Spleen (tissue), 11 donors: ENCODE results near the gene RIMBP2. TPM values are rescaled to one million over a fixed set of nuclear protein-coding genes. Genes with fewer than 3 reads are reported as not detected.
A peak's percentile ranks its signal among the peaks of the same experiment; 100 is the strongest.

Source experiments
- DNase-seq: peaks from one replicate; pipeline ENCODE4 v3.0.0-alpha.2; 2020
- H3K27ac ChIP-seq, 8 donors: fragments of 200-600 bp; sonication (generic) in 7 of 8; 1 replicate in 4 of 8; 2 replicates in 4 of 8; pipeline versions ENCODE4 v1.5.0 to v1.8.0; 2016 to 2021; ENCODE audit warnings: inconsistent platforms in 4 of 8, mild to moderate bottlenecking in 4 of 8, moderate library complexity in 1 of 8
- H3K27me3 ChIP-seq, 7 donors: fragments of 200-600 bp; sonication (generic) in 6 of 7; replicated peaks in 1 of 7; 1 replicate in 4 of 7; 2 replicates in 3 of 7; pipeline versions ENCODE4 v1.5.0 to v1.8.0; 2016 to 2021; ENCODE audit warnings: inconsistent platforms in 3 of 7, mild to moderate bottlenecking in 1 of 7
- H3K36me3 ChIP-seq, 6 donors: fragments of 200-600 bp; sonication (generic) in 5 of 6; 1 replicate in 4 of 6; 2 replicates in 2 of 6; pipeline versions ENCODE4 v1.5.0 to v1.8.0; 2016 to 2021; ENCODE audit warnings: inconsistent platforms in 2 of 6
- H3K4me1 ChIP-seq, 6 donors: fragments of 200-600 bp; sonication (generic) in 5 of 6; 1 replicate in 3 of 6; 2 replicates in 3 of 6; pipeline versions ENCODE4 v1.5.0 to v1.8.0; 2016 to 2021; ENCODE audit warnings: inconsistent platforms in 3 of 6
- H3K4me3 ChIP-seq, 8 donors: fragments of 200-600 bp; sonication (generic) in 7 of 8; 1 replicate in 4 of 8; 2 replicates in 4 of 8; pipeline versions ENCODE4 v1.5.0 to v1.8.0; 2016 to 2021; ENCODE audit warnings: inconsistent platforms in 4 of 8, mild to moderate bottlenecking in 4 of 8, moderate library complexity in 2 of 8
- H3K9me3 ChIP-seq, 8 donors: fragments of 200-600 bp; sonication (generic) in 7 of 8; 1 replicate in 4 of 8; 2 replicates in 4 of 8; pipeline versions ENCODE4 v1.5.0 to v1.8.0; 2016 to 2021; ENCODE audit warnings: inconsistent platforms in 4 of 8
- CTCF ChIP-seq, 11 experiments: fragments of 200-600 bp in 7 of 11; fragments of 450-650 bp in 4 of 11; sonication (generic) in 4 of 11; IDR thresholded peaks in 8 of 11; conservative IDR thresholded peaks in 3 of 11; 1 replicate in 7 of 11; 2 replicates in 4 of 11; pipeline versions ENCODE4 v1.4.0 to v1.8.0; 2016 to 2021; ENCODE audit warnings: antibody characterized with exemption in 11 of 11, inconsistent platforms in 4 of 11, mild to moderate bottlenecking in 1 of 11
- POLR2A ChIP-seq, 3 donors: fragments of 450-650 bp; IDR thresholded peaks; one replicate each; pipeline ENCODE4 v1.5.1; 2017; ENCODE audit warnings: antibody characterized with exemption in 3 of 3, mild to moderate bottlenecking in 1 of 3
- POLR2AphosphoS5 ChIP-seq, 3 donors: sonication (generic); formaldehyde crosslinking; IDR thresholded peaks; one replicate each; pipeline ENCODE4 v1.5.1; 2017; ENCODE audit warnings: antibody characterized with exemption in 3 of 3
- WGBS, 5 donors: extraction: QIAGEN DNeasy Blood & Tissue Kit in 3 of 5; methylation state at CpG; one replicate each; pipeline versions ENCODE4 v1.1.5 to v1.1.7; 2013 to 2018; 5-methylcytosine and 5-hydroxymethylcytosine counted together
- intact Hi-C: fragments of 100-400 bp; cut with DNase I; formaldehyde crosslinking; loops from one replicate; pipeline ENCODE4 v1.15.0; 2023; ENCODE audit warnings: low total_unique reads
- polyA plus RNA-seq, 3 donors: library from polyadenylated mRNA; stranded (reverse); fragments of 200-250 nt; gene quantifications; one replicate each; pipeline ENCODE4 v1.2.1, GENCODE V29; 2013
- total RNA-seq, 7 donors: library from RNA; depleted of rRNA in 3 of 7; stranded (reverse); fragments of >200 nt in 3 of 7; fragmentation: NEBNext Ultra II Directional in 4 of 7; extraction: Animal tissue kit (Norgen Biotek cat#: 25700) in 4 of 7; gene quantifications; one replicate each; pipeline versions ENCODE4 v1.1.0 to v1.2.1, GENCODE V29; 2016 to 2021
- donor health status: healthy with polysubstance abuse.
- donor health status: DM: no; HTN: no; CAD: no; lungs with moderate emphysema.
- donor health status: DM: no; HTN: no; CAD: no.
- donor health status: Bipolar disorder and iron deficiency.
- donor health status: healthy.
- donor health status: DM: no; HTN: no; CAD: no.
- donor health status: DM: yes; HTN: yes; CAD: no.

Gene RIMBP2
- total and polyA plus RNA-seq, 10 donors = 0.05 to 5.2 (median 0.95) TPM

- Histone ChIP-seq H3K27me3 (peaks cover 0 to 77% (median 30%) of the 10 kb centered on the region in 7 donors), H3K36me3 (no peaks in the 10 kb centered on the region), H3K9me3 (peaks cover 0 to 12% (median 0%) of the 10 kb centered on the region in 8 donors), H3K4me1 (peaks cover 0 to 34% (median 16%) of the 10 kb centered on the region in 6 donors), H3K27ac (no peak overlapping the region), H3K4me3 (peak overlapping the region in 7 of 8 donors; percentile 16 to 58 (median 29))
- 1 to 8% (median 6%) methylated on average over 10 to 20 of the region's 20 CpGs for WGBS, 5 donors
- intact Hi-C loops = no loop called here
- DNase-seq = no peak
- no peak for TF ChIP-seq POLR2AphosphoS5 (IDR thresholded peaks at IDR 0.05)
- no peak for TF ChIP-seq CTCF (IDR thresholded peaks at IDR 0.05 in 8 of 11, conservative IDR thresholded peaks at IDR 0.05 in 3 of 11)
- TF ChIP-seq POLR2A (IDR thresholded peaks at IDR 0.05) = no peak
These were observed 2.0 kb downstream of the RIMBP2 start for GRCh38 chr12:130714091-130714590.

- H3K9me3 ChIP-seq = peaks cover 0 to 12% (median 0%) of the 10 kb centered on the region in 8 donors
- TF ChIP-seq POLR2A (IDR thresholded peaks at IDR 0.05) (no peak), CTCF (IDR thresholded peaks at IDR 0.05 in 8 of 11, conservative IDR thresholded peaks at IDR 0.05 in 3 of 11) (no peak), POLR2AphosphoS5 (IDR thresholded peaks at IDR 0.05) (no peak)
- H3K36me3 ChIP-seq = no peaks in the 10 kb centered on the region
- 0 to 44% (median 34%) methylated on average over 1 to 18 of the region's 18 CpGs for WGBS, 5 donors
- H3K27ac ChIP-seq = no peak overlapping the region
- intact Hi-C loops = no loop called here
- peak; percentile 52 for DNase-seq
- peaks cover 0 to 34% (median 16%) of the 10 kb centered on the region in 6 donors for H3K4me1 ChIP-seq
- H3K4me3 ChIP-seq = peak overlapping the region in 4 of 8 donors; percentile 26 to 58 (median 40)
- H3K27me3 ChIP-seq = peaks cover 0 to 74% (median 30%) of the 10 kb centered on the region in 7 donors
These were observed 2.5 kb downstream of the RIMBP2 start for GRCh38 chr12:130713581-130713991.

GRCh38 chr12:130712346-130713065 lies 3.6 kb downstream of the RIMBP2 start:
- no peak for TF ChIP-seq POLR2A (IDR thresholded peaks at IDR 0.05)
- no peak for TF ChIP-seq POLR2AphosphoS5 (IDR thresholded peaks at IDR 0.05)
- no peak for TF ChIP-seq CTCF (IDR thresholded peaks at IDR 0.05 in 8 of 11, conservative IDR thresholded peaks at IDR 0.05 in 3 of 11)
- Histone ChIP-seq H3K27ac (no peak overlapping the region), H3K27me3 (peaks cover 0 to 63% (median 30%) of the 10 kb centered on the region in 7 donors), H3K4me1 (peaks cover 0 to 34% (median 16%) of the 10 kb centered on the region in 6 donors), H3K4me3 (no peak overlapping the region), H3K9me3 (peaks cover 0 to 4% (median 0%) of the 10 kb centered on the region in 8 donors), H3K36me3 (no peaks in the 10 kb centered on the region)
- intact Hi-C loops = no loop called here
- peak; percentile 34 for DNase-seq
- WGBS, 5 donors = 74 to 94% (median 82%) methylated on average over 20 of the region's 20 CpGs

- Histone ChIP-seq H3K27me3 (peaks cover 0 to 56% (median 29%) of the 10 kb centered on the region in 7 donors), H3K9me3 (no peaks in the 10 kb centered on the region), H3K27ac (no peak overlapping the region), H3K4me3 (no peak overlapping the region), H3K36me3 (no peaks in the 10 kb centered on the region), H3K4me1 (peaks cover 0 to 34% (median 16%) of the 10 kb centered on the region in 6 donors)
- intact Hi-C loops = no loop called here
- WGBS, 5 donors = 86 to 91% (median 87%) methylated on average over 16 of the region's 16 CpGs
- TF ChIP-seq POLR2A (IDR thresholded peaks at IDR 0.05) = no peak
- no peak for TF ChIP-seq POLR2AphosphoS5 (IDR thresholded peaks at IDR 0.05)
- no peak for TF ChIP-seq CTCF (IDR thresholded peaks at IDR 0.05 in 8 of 11, conservative IDR thresholded peaks at IDR 0.05 in 3 of 11)
- DNase-seq = no peak
These were observed 4.3 kb downstream of the RIMBP2 start for GRCh38 chr12:130711756-130712155.
